NCI-H187 (cell line): Measurements from ENCODE around the gene DNAH14.

ENCODE experiments used
- DNase-seq, 2 experiments: peaks; one replicate each; lab custom pipeline; 2025; lab: John Stamatoyannopoulos, UW

Gene DNAH14

DNA sequence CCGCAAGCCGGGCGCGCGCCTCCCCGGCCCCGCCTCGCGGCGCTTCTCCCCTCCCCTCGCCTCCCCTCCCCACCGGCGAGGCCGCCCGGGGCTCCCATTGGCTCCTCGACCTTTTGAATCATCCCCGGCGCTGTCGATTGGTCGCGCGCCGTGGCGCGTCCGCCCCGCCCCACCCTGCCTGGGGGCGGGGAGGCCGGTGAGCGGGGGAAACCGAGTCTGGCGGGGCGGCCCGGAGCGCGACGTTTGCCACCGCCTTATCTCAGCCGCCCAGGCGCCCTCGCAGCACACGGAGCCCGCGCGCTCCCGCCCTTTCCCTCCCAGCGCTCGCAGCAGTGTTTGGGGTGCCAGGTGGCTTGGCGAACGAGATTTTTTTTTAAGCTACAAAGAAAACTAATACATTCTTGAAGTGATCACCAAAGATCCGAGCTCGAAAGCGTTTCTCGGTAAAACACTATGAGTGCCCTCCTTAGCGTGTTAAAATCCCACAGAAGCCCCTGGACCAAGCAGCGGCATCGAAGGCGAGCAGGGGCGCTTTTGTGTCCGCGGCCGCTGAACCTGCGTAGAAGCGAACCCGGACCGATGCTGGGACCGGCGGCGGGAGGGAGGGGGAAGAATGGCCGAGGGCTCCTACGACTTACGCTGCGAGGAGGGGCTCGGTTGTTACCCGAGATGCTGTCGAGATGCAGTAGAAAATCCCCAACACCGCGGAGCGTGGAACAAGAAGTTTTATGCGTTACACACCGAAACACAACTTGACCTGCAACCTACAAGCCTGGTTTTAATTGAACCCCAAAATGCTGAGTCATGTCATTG lies 498.8 kb downstream of the DNAH14 start:
- DNase-seq = peak; percentile 55 to 58

GRCh38 chr1:225428881-225429455 lies 499.5 kb downstream of the DNAH14 start:
- DNase-seq = no peak

- DNase-seq = no peak
These were observed 500.8 kb downstream of the DNAH14 start for GRCh38 chr1:225430301-225430700.

DNA sequence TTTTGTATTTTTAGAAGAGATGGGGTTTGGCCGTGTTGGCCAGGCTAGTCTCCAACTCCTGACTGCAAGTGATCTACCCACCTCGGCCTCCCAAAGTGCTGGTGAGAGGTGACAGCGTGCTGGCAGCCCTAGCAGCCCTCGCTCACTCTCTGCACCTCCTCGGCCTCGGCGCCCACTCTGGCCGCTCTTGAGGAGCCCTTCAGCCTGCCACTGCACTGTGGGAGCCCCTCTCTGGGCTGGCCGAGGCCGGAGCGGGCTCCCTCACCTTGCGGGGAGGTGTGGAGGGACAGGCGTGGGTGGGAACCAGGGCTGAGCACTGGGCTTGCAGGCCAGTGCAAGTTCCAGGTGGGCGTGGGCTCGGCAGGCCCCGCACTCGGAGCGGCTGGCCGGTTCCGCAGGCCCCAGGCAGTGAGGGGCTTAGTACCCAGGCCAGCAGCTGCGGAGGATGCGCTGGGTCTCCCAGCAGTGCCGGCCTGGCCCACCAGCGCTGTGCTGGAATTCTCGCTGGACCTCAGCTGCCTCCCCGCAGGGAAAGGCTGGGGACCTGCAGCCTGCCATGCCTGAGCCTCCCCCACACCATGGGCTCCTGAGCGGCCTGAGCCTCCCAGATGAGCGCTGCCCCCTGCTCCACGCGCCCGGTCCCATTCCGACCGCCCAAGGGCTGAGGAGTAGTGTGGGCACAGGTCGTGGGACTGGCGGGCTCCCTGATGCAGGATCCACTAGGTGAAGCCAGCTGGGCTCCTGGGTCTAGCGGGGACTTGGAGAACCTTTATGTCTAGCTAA lies 501.8 kb downstream of the DNAH14 start:
- no peak for DNase-seq

GRCh38 chr1:225434046-225434445 lies 504.6 kb downstream of the DNAH14 start:
- no peak for DNase-seq

DNA sequence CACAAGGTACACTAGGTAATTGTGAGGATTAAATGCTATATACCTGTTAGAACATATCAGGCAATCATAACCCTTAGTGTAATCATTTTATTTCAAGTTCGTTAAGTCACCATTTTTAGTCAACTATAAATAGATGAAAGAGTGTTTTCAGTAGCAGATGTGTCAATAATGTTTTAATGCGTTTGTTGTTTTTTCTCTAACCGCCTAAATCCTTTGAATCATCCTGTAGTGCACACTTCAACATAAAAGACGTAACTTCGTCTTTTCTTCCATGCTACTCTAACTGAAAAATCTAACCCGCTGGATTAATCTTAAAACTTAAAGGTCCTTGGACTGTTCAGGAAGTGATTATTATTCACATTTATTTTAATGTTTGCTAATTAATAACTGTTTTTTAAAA lies 505.6 kb downstream of the DNAH14 start:
- no peak for DNase-seq

GRCh38 chr1:225435487-225435886 lies 506.0 kb downstream of the DNAH14 start:
- DNase-seq = no peak

- no peak for DNase-seq
These were observed 506.5 kb downstream of the DNAH14 start for GRCh38 chr1:225435957-225436392.

DNA sequence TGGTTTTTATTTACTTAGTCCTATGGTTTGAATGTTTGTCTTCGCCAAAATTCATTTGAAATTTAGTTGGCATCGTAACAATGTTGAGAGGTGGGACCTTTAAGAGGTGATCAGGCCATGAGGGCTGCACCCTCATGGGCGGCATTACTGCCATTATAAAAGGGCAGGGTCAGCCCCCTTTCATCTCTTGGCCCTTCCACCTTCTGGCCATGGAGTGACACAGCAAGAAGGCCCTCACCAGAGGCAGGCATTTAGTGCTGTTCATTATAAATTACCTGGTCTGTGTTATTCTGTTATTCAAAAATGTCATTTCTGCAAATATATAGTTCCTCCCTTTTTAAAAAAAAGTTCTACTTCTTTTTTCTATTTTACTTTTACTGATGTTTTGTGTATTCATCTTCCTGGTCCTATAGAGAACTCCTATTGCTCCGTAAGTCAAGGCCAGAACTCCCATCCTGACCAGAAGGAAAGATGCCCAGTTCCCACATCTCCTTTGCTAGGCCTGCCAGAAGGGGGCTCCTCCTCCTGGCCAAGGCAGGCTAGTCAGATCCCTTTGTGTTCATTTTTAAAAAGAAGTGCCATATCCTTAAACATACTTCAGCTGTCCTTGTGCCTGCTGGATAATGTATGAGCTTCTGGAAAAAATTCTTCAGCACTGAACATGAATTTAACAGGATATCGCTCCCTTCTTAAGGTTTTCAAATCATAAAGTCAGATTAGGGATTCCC lies 508.4 kb downstream of the DNAH14 start:
- DNase-seq = no peak

DNA sequence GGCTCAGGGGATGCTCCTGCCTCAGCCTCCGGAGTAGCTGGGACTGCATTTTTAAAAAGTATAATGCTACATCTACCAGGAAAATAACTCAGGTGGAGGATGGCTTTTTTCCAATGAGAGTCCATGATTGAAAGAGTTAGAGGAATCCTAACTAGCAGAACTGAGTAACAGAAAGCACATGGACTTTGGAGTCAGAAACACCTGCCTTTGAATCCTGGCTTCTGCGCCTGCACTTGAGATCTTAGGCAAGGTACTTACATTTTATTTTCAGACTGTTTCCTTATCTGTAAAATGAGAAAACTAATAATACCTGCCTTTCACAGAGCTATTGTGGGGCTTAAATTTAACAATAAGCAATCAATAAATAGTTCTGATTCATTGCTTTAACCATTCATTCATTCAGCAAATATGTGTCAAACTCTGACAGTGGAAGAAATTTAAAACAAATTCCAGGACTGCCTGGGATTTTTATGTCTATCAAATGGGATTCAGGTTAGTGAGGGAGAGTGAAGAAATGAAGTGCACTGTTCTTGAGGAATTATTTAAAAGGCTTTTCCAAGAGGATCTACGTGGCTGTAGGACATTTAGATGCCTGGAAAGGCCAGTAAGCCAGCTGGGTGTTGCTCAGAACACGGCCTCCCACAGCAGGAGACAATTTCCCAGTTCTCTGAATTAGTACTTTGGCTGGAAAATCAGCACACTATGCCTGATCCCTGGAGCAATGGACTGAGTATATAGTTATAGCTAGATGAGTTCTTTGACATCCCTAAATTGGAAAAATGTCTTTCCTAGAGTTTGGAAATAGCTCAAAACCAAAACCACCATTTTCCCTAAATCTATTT lies 511.1 kb downstream of the DNAH14 start:
- DNase-seq = no peak

DNA sequence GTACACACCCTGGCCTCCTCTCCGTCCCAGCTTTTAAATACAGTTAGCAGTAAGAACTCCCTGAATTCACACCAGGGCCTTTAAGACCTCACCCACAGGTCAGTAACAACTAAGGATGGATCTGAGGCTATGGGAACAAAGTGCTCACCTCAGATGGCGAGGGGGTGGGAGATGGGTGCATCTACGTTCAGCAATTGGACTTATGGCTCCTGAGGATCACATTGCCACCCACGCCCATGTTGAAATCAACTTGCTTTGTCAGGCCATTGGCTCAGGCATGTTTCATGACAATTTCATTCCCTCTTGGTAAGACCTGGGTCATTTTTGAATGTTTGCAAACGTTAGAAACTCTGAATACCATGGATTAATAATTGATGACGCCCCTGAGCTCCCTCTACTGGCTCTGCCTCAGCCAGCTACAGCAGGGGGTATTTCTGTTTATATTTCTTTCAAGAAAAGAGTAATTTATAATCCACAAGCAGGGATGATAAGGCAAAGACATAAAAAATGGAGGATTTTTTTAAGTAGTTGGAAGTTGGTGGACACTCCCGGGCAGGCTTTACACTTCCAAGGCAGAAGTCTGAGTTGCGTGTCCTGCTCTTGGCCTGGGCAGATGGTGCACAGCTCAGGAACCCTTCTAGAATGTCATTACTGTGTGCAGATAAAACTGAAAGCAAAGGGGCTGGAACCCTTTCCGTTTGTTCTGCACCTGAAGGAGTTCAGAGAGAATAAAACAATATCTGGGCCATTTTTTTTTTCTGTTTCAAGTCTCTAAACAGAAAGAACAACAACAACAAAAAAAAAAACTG lies 512.0 kb downstream of the DNAH14 start:
- no peak for DNase-seq

DNA sequence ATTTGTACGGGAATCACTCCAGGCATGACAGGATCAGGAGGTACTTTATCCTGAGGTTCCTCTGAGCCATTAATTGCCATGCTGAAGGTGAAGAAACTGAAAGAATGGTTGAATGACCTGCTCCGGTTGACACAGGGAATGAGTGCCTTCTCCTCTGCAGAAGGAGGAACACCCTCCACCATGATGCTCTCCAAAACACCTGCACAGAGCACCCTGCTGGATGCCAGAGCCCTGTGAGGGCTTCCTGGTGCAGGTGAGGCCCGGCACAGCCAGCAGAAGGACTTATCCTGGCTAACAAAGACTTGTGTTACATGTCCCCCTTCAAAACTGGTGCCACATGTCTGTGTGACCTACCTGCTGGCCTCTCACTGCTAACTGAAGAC lies 512.6 kb downstream of the DNAH14 start:
- no peak for DNase-seq

GRCh38 chr1:225445639-225446594 lies 516.4 kb downstream of the DNAH14 start:
- no peak for DNase-seq

DNA sequence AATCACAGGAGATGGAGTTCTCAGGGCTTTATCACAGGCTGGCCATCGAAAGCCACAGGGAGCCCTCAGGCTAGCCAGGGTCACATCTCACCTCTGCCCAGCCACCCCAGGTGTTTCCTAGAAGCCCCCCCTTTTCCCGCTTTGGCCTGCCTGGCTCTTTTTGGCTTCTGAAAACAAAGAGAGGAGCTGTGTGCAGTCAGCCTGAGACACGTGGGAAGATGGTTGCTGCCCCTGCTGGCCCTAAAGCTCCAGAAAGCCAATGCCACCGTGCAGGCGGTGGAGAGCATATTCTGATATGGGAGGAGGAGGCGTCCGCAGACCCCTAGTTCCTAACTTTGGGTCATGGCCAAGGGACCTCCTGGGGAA lies 517.1 kb downstream of the DNAH14 start:
- no peak for DNase-seq

GRCh38 chr1:225446981-225447615 lies 517.6 kb downstream of the DNAH14 start:
- DNase-seq = no peak

- no peak for DNase-seq
These were observed 518.2 kb downstream of the DNAH14 start for GRCh38 chr1:225447650-225448089.

DNA sequence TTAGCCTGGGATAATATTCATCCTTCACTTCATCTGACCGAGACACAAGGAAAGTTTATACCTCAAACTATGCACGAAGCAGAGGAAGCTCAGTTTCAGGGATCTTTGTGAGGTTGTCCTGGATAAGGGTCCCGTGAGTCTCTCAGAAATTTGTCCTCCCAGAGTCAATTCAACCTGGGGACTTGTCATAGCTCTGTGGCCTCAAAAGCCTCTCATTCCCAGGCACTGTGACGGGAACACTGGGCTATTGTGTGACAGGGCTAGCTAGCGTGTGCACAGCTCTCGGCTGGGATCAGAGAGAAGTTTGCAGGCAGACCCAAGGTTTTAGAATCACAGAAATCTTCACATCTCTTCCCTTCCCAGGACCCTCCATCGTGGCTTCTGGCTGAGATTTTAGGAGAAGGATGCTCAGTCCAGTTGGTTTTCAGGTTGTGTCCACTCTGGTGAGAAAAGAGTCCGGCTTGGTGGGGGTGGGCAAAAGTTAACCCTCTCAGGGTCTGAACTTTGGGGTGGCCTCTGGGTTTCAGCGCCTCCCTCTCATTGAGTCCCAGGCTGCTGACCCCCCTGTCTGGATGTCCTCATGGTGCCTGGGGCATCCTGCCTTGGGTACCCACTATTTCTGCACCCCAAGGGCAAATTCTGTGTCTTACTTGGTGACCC lies 518.8 kb downstream of the DNAH14 start:
- no peak for DNase-seq
